T-helper 1 cell treated with Interleukin-12 subunit alpha and Interleukin-12 subunit beta and Interleukin-4 antibody, amounts not matched to agents 30 ng/mL and 1 ng/mL, for 36 hours (primary cell): ENCODE measurements around the gene MYO18B. TPM values are rescaled to one million over a fixed set of nuclear protein-coding genes. Genes with fewer than 3 reads are reported as not detected.

Experiments
- intact Hi-C: fragments of 100-400 bp; cut with micrococcal nuclease; formaldehyde crosslinking; loops from one replicate; pipeline ENCODE4 v1.15.1; 2024
- total RNA-seq: library from RNA; stranded (reverse); gene quantifications from 2 replicates; pipeline ENCODE4 v1.2.3, GENCODE V29; 2022

MYO18B gene
- total RNA-seq, 1 donor from 2014 or later: 1.2 TPM

DNA sequence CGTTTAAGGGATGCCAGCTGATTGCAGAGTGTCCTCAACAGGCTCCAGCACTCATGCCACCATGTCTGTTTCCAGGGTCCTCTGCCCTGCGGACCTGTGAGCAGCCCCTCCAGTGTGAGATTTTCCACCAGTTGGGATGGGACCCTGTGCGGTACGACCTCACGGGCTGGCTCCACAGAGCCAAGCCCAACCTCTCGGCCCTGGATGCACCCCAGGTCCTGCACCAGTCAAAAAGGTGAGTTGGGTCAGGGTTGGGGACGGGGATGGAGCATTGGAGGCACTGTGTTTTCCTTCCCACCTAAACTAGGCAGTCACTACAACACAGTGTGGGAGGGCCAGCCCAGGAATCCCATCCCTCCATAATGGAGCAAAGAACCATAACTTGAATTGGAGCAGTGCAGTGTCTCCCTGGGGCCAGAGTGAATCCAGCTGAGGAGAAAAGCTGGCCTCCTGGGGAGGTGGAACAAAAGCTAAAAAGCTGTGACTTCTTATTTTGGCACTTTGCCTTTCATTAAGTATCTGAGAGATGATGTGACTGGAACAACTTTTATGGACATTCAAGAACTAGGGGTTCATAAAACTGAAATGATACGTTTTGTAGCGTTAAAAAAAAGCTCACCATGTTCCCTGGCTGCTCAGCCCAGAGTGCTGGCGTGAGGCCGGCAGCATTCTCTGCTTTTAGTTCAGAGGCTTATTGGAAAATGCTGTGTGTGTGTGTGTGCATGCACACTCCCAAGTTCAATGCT, 101.8 kb downstream of the MYO18B start:
- intact Hi-C loops: no loop called here

DNA sequence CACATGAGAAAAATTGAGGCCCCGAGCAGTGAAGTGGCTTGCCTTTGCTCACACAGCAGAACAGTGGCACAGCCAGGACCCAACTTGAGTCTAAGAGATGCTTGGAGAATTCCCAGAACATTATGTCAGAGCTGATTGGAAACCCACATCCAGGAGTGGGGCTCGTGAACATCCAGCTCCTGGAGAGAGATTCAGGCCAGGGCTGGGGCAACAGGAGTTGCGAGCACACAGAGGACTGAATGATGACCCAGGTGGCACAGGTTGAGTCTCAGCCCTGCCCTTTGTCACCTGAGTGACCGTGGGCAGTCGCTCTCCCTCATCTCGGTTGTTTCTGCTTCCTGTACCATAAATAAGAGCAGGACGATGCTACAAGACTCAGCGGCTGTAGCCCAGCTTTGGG, 102.6 kb downstream of the MYO18B start:
- intact Hi-C loops: no loop called here

DNA sequence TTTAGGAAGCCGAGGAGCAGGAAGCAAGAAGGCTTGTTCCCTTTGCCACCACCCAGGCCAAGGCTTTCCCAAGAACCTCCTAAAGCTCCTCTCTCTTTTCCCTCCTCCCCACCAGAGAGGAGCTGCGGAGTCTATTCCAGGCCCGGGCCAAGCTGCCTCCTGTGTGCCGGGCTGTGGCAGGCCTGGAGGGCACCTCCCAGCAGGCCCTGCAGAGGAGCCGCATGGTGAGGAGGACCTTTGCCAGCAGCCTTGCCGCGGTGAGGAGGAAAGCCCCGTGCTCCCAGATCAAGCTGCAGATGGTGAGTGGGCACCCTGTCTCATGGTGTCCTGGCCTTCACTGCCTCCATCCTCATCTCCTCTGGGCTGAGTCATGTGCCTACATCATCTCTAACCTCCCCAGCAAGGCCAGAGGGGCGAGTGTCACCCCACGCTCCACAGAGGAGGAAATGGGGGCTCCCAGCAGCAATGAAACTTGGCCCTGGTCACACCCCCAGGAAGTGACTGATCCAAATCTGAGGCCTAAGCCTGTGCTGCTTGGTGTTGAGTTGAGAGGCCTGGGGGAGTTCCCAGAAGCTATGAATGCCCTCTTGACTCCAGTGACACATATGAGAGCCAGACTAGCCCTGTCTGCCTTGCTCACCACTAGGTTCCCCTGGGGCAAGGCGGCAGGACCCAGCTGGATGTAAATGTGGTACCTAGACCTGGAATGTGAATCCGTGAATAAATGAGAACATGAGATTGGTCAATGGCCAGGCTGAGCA, 104.2 kb downstream of the MYO18B start:
- intact Hi-C loops: no loop called here

DNA sequence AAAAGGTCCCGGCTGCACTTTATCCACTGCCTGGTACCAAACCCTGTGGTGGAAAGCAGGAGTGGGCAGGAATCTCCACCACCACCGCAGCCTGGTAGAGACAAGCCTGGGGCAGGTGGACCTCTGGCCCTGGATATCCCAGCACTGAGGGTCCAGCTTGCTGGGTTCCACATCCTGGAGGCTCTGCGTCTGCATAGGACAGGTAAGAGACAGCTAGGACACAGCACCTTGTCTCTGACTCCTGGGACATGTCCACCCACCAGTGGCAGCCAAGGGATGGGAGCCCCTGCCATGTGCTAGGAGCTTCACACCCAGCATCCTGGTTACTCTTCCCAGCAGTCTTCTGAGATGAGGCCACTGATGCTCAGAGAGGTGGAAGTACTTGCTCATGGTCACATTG, 105.5 kb downstream of the MYO18B start:
- intact Hi-C loops: no loop called here

DNA sequence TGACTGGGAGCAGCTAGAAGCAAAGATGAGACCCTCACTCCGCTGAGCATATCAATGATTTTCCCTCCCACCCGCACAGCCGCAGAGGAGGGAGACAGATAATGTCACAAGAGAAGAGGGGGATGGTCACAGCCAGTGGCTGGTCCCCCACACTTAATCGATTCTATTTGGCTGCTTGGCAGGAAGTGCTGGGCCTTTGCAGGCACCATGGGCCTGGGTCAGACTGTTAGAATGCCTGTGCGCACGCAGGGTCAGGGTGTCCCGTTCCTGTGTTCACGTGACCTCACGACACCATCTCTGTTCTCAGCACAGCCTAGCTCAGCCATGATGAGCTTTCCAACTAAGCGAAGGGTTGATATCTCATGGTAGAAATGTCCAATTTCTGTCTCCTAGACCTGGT, 107.0 kb downstream of the MYO18B start:
- intact Hi-C loops: no loop called here

DNA sequence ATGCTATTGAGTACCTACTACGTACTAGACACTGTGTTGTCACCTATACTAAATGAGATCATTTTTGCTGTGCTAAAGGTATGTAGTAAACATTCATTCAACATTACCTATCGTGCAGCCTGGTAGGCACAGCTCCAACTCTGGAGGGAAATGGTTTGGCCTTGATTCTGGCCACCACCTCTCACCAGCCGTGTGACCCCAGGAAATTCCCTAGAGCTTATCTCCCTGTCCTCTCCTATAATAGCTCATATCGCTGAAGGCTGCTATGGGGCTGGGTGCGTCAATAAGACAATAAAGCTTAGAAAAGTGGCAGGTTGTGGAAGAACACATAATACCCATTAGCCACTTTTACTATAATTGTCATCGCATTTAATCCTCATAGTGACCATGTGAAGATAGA, 107.5 kb downstream of the MYO18B start:
- intact Hi-C loops: no loop called here

DNA sequence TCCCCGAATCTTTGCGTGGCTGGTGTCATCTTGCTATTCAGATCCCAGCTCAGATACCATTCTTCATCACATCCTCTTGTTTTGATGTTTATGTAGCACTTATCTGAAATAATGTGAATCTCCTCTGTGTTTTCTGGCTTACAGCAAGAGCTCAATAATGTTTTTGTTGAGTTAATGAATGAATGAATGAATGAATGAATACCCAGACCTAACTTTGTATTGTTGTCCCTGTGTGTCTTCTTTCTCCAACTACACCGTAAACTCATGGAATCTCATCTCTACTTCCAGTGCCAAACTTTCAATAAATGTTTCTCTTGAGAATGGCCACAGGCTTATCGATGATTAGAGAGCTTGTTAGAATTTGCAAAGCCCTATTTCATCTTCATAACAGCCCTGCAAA, 110.2 kb downstream of the MYO18B start:
- intact Hi-C loops: no loop called here

DNA sequence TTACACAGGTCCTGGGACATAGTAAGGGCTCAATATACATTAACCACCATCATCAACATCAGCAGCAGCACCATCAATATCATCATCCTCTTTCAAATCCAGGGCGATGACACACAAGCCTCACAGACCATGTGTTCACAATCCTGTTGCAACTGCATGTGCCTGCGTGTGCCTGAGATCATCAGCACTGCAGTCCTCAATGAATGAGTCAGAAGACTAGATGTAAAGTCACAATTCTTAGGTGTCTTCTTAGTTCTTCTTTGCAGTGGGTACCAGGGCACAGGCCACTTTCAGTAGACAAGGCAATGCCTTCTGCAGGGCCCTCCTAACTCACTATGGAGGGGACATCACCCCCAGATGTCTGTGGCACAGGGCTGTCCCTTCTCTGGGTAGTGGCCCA, 111.1 kb downstream of the MYO18B start:
- intact Hi-C loops: no loop called here

DNA sequence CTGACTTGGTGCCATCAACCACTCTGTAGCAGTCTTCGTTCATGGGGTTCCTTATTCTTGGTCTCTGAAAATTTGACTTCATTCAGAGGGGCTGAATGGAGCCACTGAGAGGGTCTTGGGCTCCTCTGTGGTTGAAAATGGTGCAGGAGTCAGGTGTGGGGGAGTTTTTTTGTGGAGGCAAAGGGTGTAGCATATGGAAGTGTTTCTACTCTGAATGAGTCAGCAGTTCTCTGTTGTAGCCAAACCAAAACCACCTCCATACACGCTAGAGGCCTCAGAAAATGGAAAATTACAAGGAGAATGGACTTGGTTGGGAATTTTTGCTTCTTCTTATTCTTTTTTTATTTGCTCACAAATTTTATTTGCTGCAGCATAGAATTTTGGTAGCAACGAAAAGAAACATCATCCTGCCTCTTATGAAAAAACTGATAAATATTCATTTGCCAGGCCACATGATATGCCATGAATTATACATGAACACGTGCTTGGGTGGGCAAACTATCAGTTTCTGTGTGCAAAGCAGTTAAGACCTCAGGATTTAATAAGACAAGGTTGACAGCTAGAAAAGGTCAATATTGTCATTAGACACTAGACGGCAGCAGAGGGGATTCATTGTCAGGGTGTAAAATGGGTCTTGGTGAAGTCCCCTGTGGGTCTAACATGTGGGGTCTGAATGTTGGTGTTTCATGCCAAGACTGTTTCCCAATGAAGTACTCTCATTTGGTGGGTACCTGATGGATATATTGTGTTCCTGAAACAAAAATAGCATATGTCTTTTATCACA, 111.7 kb downstream of the MYO18B start:
- intact Hi-C loops: no loop called here

DNA sequence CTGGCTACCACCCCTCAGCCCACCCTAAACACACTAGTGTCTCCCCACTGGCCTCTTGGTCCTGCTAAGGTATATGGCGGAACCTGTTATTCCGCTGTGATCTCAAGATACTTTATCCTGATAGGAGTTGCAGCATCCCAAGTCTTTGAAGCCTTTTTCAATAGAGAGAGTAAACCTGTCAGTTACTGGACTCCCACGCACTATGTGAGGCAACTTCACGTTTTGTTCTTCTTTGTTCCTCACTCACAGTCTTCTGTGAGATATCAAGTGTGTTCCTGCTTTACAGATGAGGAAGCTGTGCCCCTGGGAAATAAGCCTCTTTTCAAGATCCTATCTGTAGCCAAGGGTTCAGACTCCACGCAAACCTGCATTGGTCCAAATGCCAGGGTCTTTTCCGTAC, 127.8 kb downstream of the MYO18B start:
- intact Hi-C loops: no loop called here

DNA sequence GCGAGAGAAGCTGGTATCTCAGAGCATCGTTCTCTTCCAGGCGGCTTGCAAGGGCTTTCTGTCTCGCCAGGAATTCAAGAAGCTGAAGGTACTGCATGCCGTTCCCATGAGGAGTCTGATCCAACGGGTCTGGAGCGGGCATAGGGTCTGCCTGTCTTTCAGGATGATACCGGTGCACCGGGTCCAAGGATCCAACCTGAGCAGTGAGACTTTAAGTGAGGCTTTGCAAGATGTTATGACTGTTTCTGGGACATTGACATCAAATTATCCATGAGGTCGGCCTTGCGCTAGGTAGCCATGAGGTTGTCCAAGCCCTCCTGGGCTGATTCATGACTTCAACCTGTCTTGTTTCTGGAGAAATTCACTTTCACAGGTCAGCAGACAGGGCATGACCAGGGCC, 132.3 kb downstream of the MYO18B start:
- intact Hi-C loops: no loop called here

DNA sequence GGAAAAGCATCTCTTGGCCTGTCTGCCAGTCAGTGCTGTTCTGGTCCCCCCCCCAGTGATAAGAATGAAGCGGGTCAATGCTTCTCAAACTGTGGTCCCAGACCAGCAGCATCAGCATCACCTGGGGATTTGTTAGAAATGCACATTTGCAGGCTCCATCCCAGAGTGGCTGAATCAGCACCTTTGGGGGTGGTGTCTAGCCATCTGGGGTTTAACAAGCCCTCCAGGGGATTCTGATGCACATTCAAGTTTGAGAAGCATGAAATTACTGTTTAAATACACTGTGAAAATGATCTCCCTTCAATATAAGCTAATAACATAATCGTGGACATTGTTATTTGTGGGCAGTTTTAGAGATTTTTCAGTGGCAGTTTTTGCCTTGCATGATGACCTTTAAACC, 133.5 kb downstream of the MYO18B start:
- intact Hi-C loops: no loop called here

DNA sequence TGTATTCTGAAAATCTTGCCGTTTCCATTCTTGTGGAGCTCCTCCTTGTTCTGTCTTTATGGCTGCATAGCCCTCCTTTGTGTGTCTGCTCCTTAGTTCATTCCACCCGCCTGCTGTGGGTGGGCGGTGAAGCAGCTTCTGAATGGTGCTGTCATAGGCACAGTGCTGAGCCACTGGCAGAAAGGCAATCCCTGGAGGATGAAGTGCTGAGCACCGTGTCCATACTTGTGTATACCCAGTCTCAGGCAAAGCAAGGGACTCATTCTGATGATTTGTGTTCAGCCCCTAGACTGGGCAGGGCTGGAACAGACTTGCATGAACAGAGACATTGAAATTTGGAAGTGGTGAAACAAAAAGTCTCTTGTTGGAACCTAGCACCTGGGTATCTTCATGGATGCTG, 134.9 kb downstream of the MYO18B start:
- intact Hi-C loops: no loop called here

DNA sequence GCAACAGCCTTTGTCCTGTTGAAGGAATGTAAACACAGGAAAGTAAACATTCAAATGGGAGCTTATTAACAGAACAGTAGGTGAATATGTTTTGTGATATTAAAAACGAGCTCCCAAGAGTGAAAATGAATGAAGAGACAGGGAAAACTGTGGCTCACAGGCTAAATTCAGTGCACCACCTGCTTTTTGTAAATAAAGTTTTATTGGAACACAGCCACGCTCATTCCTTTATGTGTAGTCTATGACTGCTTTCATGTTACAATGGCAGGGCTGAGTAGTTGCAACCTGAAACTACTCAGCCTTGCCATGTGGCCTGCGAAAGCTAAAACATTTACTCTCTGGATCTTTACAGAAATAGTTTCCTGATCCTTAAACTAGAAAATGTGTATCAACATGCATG, 136.9 kb downstream of the MYO18B start:
- intact Hi-C loops: no loop called here

DNA sequence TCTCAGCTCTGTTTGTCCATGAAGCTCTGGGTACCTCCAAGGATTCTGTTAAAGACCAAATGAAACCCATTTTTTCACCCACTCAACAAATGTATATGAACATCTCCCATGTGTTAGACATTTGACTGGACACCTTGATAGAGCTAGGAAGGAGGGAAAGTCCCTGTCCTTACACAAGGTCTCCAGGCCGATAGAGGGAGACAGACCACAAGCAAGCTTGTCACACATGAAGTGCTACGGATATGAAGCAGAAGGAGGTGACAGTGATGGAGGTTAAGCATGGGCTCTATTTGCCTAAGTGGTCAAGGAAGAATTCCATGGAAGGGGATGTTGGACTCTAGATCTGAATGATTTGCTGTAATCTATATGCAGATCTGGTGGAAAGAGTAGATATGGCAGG, 138.5 kb downstream of the MYO18B start:
- intact Hi-C loops: no loop called here

DNA sequence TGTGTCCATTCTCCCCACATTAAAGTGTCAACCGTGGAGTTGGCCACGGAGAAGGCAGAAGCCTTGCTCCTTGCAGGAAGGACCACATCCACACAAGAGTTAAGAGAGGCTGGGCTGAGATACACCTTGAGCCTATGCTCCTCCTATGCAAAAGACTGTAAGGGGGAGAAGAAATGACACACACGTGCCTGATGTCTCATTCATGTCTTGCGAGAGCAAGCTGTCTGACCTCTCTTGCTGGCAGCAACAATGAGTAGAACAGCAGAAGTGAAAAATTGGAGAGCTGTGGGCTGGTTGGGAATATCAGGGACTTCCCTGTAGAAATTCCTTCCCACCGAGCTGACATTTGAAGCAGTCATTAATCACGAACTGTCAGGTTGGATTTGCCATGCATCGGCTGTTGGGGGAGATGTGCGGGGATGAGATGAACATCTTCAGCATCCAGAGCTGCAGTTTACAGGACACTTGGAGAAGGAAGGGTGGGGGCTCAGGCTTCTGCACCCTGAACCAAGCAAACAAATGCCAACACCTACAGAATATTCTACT, 139.3 kb downstream of the MYO18B start:
- intact Hi-C loops: no loop called here

DNA sequence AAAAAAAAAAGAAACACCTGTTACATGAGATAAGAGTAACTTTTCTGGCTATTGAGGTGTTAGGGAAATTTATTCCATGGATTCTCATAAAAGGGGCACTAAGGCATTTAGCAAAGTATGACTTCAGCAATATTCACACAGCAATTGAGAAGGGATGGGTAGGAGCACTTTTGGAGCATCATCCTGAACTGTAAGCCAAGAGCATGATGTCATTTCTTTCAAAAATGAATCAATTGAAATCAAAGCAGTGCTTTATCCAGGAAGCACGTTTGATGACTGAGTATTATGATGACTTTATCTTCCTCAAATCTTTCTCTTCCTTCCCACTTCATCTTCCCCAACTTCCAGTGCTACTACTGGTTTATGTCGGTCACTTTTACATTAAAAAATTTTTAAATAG, 140.4 kb downstream of the MYO18B start:
- intact Hi-C loops: no loop called here

DNA sequence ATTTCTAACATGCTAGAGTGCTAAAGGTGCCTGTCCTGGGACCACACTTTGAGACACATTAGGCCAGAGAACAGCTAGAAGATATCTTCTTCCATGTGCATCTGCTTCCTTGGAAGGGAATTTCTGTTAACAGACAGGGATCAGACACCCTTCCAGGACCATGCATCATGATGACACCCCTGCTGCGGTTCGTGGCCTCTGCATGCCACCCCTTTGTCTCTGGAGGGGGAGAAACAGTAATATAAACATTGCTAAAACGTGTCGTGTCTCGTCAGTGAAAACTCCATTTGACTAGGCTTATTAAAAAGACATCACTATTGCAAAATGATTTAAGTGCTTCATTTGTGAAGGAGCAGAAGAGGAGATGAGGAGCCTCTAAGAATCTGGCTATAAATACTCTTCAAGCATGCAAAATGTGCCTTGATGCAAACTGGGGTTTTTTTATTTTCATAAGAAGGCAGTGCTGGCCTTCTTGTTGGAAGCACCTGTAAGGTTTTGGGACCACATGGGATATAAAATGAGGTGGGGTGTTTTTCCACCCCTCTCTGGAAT, 141.6 kb downstream of the MYO18B start:
- intact Hi-C loops: no loop called here

DNA sequence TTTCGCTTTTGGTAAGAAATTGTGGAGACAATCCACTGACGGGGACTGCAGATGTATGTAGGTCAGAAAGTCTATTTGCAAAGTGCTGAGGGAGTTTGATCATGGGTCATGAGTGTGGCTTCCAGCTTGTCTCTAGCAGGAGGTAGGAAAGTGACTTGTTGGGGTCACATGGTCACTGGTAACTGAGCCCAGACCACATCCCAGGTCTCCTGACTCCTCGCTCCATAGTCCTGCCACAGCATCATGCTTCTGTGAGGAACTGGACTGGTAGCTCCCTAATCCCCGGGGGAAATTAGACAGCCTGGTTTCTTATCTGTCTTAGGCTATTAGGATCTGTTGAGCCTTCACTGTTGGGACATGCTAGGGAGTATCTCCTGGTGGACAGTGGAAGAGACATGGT, 142.1 kb downstream of the MYO18B start:
- intact Hi-C loops: no loop called here

DNA sequence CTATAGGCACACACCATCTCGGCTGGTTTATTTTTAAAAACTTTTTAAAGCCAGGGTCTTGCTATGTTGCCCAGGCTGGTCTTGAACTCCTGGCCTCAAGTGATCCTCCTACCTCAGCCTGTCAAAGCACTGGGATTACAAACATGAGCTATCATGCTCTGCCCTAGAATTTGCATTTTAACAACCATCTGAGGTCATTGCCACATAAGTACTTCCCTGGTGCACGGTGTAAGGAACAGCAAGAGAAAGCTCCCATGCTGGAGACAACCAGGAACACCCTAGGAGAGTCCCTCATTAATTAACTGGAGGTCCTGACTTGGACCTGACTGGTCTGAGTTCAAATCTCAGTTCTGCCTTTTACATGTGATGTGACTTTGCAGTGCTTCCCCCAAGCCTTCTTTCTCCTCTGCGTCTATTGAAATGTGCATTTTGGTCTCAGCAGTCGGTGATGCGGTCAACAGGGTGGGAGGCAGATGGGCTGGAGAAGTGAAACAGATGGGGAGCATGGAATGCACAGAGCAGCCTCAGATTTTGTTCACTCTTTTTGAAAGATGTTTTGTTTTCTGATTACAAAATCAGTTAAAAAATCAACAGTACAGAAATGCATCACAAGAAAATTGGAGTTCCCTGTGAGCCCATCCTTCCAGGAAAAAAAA, 146.5 kb downstream of the MYO18B start:
- intact Hi-C loops: no loop called here

DNA sequence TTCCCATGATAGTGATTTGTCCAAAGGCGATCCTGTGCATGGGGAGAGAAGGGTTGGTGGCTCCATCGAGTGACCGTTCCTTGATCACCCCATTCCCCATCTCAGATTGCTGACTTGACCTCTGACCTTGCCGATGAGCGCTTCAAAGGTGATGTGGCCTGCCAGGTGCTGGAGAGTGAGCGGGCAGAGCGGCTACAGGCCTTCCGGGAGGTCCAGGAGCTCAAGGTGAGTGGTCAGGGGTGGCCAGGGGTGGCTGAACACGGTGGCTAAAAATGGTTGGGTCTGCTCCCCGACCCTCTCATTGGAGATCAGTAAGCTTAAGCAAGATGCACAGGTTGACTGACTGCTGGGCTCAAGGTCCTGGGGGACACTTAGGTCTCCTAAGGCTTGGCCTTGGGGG, 148.7 kb downstream of the MYO18B start:
- intact Hi-C loops: no loop called here
